ENCODE results near the gene PRDM12.
"Not testable (repeated sequence)": the region's sequence is repeated elsewhere in the genome, so short reads cannot be mapped to it uniquely, and the experiment has no call there.

Gene PRDM12

GRCh38 chr9:130665431-130666392, 1.3 kb downstream of the PRDM12 start:
- no peak for DNase-seq

- DNase-seq, result no peak
Measured at GRCh38 chr9:130666393-130667119, 2.2 kb downstream of the PRDM12 start.

- no peak for DNase-seq
Measured at GRCh38 chr9:130667120-130667435, 2.7 kb downstream of the PRDM12 start.

- DNase-seq, result no peak
Measured at GRCh38 chr9:130668196-130668595, 3.8 kb downstream of the PRDM12 start.

GRCh38 chr9:130668659-130669058, 4.3 kb downstream of the PRDM12 start:
- DNase-seq, result no peak

- DNase-seq, result no peak
Measured at GRCh38 chr9:130669965-130670364, 5.6 kb downstream of the PRDM12 start.

- no peak for DNase-seq
Measured at GRCh38 chr9:130670644-130671043, 6.2 kb downstream of the PRDM12 start.

GRCh38 chr9:130672466-130672865, 8.1 kb downstream of the PRDM12 start:
- no peak for DNase-seq

GRCh38 chr9:130672933-130673615, 8.7 kb downstream of the PRDM12 start:
- no peak for DNase-seq

GRCh38 chr9:130675396-130675795, 11.0 kb downstream of the PRDM12 start:
- DNase-seq, result no peak

- DNase-seq, result no peak
Measured at GRCh38 chr9:130677252-130677651, 12.9 kb downstream of the PRDM12 start.

GRCh38 chr9:130680836-130681768, 16.7 kb downstream of the PRDM12 start:
- DNase-seq, result peak; percentile 74

- DNase-seq, result no peak
Measured at GRCh38 chr9:130681769-130682420, 17.5 kb downstream of the PRDM12 start.

GRCh38 chr9:130682421-130683121, 18.2 kb downstream of the PRDM12 start:
- DNase-seq, result peak; percentile 43

- DNase-seq, result no peak
Measured at GRCh38 chr9:130685104-130685503, 20.7 kb downstream of the PRDM12 start.

GRCh38 chr9:130685945-130686344, 21.6 kb downstream of the PRDM12 start:
- not testable (repeated sequence) for DNase-seq

GRCh38 chr9:130687615-130688014, 23.2 kb downstream of the PRDM12 start:
- DNase-seq, result no peak

- DNase-seq, result no peak
Measured at GRCh38 chr9:130688072-130688471, 23.7 kb downstream of the PRDM12 start.

- DNase-seq, result no peak
Measured at GRCh38 chr9:130689572-130689936, 25.2 kb downstream of the PRDM12 start.

- DNase-seq, result peak; percentile 68
Measured at GRCh38 chr9:130689937-130690700, 25.7 kb downstream of the PRDM12 start.

Data from T1000 (cell line).